Hepatocyte (in vitro differentiated cells): ENCODE measurements around the gene AGXT. TPM values are rescaled to one million over a fixed set of nuclear protein-coding genes. Genes with fewer than 3 reads are reported as not detected.
A peak's percentile ranks its signal among the peaks of the same experiment; 100 is the strongest.

Source experiments
- DNase-seq: peaks from one replicate; pipeline ENCODE4 v3.0.0-alpha.2; 2016; ENCODE audit warnings: low spot score
- H2AFZ ChIP-seq: fragments of 200-600 bp; sonication (generic); 2 replicates; pipeline ENCODE4 v1.6.0; 2016; ENCODE audit warnings: antibody characterized with exemption, mild to moderate bottlenecking
- H3K27ac ChIP-seq: fragments of 200-600 bp; sonication (generic); 2 replicates; pipeline ENCODE4 v1.5.1; 2016; ENCODE audit warnings: mild to moderate bottlenecking
- H3K27me3 ChIP-seq: fragments of 200-600 bp; sonication (generic); 2 replicates; pipeline ENCODE4 v1.6.1; 2016
- H3K36me3 ChIP-seq: fragments of 200-600 bp; sonication (generic); replicated peaks from 2 replicates; pipeline ENCODE4 v1.5.1; 2016; ENCODE audit warnings: low read depth; ENCODE audit not compliant: insufficient read depth
- H3K4me1 ChIP-seq: fragments of 200-600 bp; sonication (generic); 2 replicates; pipeline ENCODE4 v1.5.1; 2016; ENCODE audit warnings: mild to moderate bottlenecking, moderate library complexity; ENCODE audit not compliant: insufficient read depth
- H3K4me2 ChIP-seq: fragments of 200-600 bp; sonication (generic); 2 replicates; pipeline ENCODE4 v1.6.0; 2016
- H3K4me3 ChIP-seq: fragments of 200-600 bp; sonication (generic); 2 replicates; pipeline ENCODE4 v1.5.1; 2016; ENCODE audit warnings: mild to moderate bottlenecking
- H3K79me2 ChIP-seq: fragments of 200-600 bp; sonication (generic); 2 replicates; pipeline ENCODE4 v1.6.0; 2017; ENCODE audit warnings: mild to moderate bottlenecking
- H3K9me2 ChIP-seq: fragments of 200-600 bp; sonication (generic); replicated peaks from 2 replicates; pipeline ENCODE4 v1.6.0; 2017; ENCODE audit warnings: mild to moderate bottlenecking; ENCODE audit not compliant: insufficient read depth
- H3K9me3 ChIP-seq: fragments of 200-600 bp; sonication (generic); 2 replicates; pipeline ENCODE4 v1.5.1; 2016; ENCODE audit warnings: low read depth, mild to moderate bottlenecking
- H4K20me1 ChIP-seq: fragments of 200-600 bp; sonication (generic); 2 replicates; pipeline ENCODE4 v1.6.0; 2016; ENCODE audit warnings: mild to moderate bottlenecking; ENCODE audit not compliant: insufficient read depth, poor library complexity, severe bottlenecking
- CTCF ChIP-seq: fragments of 200-600 bp; sonication (generic); IDR thresholded peaks from 2 replicates; pipeline ENCODE4 v1.5.1; 2016; ENCODE audit warnings: antibody characterized with exemption, mild to moderate bottlenecking; ENCODE audit not compliant: poor library complexity
- EZH2 ChIP-seq: fragments of 200-600 bp; sonication (generic); IDR thresholded peaks from 2 replicates; pipeline ENCODE4 v1.6.1; 2016; ENCODE audit warnings: antibody characterized with exemption, mild to moderate bottlenecking, borderline replicate concordance
- EZH2phosphoT487 ChIP-seq: fragments of 200-600 bp; sonication (generic); IDR thresholded peaks from one replicate; pipeline ENCODE4 v1.6.1; 2018; ENCODE audit warnings: antibody characterized with exemption, mild to moderate bottlenecking, low read depth, moderate library complexity; ENCODE audit not compliant: unreplicated experiment, severe bottlenecking
- WGBS: methylation state at CpG from one replicate; pipeline ENCODE4 v1.1.6; 2016; ENCODE audit warnings: low lambda C conversion rate; ENCODE audit errors: missing lambda C conversion rate; 5-methylcytosine and 5-hydroxymethylcytosine counted together
- polyA plus RNA-seq: library from polyadenylated mRNA; unstranded; fragments of >200 nt; fragmentation: Nextera tagmentation; extraction: Ambion mirVana; gene quantifications from 2 replicates; pipeline ENCODE4 v1.2.1, GENCODE V29; 2016
- total RNA-seq: library from RNA; depleted of rRNA; stranded (reverse); fragments of >200 nt; gene quantifications from 2 replicates; pipeline ENCODE4 v1.2.3, GENCODE V29; 2014

Gene AGXT
- total and polyA plus RNA-seq, 2 experiments from 2014 or later = 90.8 to 169 TPM

- H3K9me3 ChIP-seq = no peaks in the 10 kb centered on the region
- H3K79me2 ChIP-seq = no peaks in the 10 kb centered on the region
- no peaks in the 10 kb centered on the region for H3K4me1 ChIP-seq
- no peak overlapping the region for H2AFZ ChIP-seq
- H3K27ac ChIP-seq = no peak overlapping the region
- DNase-seq = no peak
- no peaks in the 10 kb centered on the region for H4K20me1 ChIP-seq
- H3K4me2 ChIP-seq = no peak overlapping the region
- H3K36me3 ChIP-seq = no peaks in the 10 kb centered on the region
- H3K9me2 ChIP-seq = no peaks in the 10 kb centered on the region
- H3K27me3 ChIP-seq = no peaks in the 10 kb centered on the region
- TF ChIP-seq CTCF (no peak), EZH2 (no peak), EZH2phosphoT487 (no peak)
- WGBS = 95% methylated on average over 29 of the region's 29 CpGs
- no peak overlapping the region for H3K4me3 ChIP-seq
Observed at GRCh38 chr2:240925568-240926515, 57.2 kb downstream of the AGXT start.

GRCh38 chr2:240926516-240927389 lies 58.1 kb downstream of the AGXT start:
- 65% methylated on average over 36 of the region's 38 CpGs for WGBS
- Histone ChIP-seq H3K4me2 (peak overlapping the region; percentile 37), H3K27ac (no peak overlapping the region), H3K4me3 (no peak overlapping the region), H3K36me3 (no peaks in the 10 kb centered on the region), H3K9me2 (no peaks in the 10 kb centered on the region), H3K4me1 (no peaks in the 10 kb centered on the region), H3K79me2 (no peaks in the 10 kb centered on the region), H3K27me3 (no peaks in the 10 kb centered on the region), H4K20me1 (no peaks in the 10 kb centered on the region), H3K9me3 (no peaks in the 10 kb centered on the region), H2AFZ (peak overlapping the region; percentile 16)
- DNase-seq = no peak
- no peak for TF ChIP-seq EZH2
- TF ChIP-seq EZH2phosphoT487 = no peak
- no peak for TF ChIP-seq CTCF

GRCh38 chr2:240927390-240927781 lies 58.8 kb downstream of the AGXT start:
- Histone ChIP-seq H3K27me3 (no peaks in the 10 kb centered on the region), H2AFZ (no peak overlapping the region), H3K4me2 (no peak overlapping the region), H3K9me2 (no peaks in the 10 kb centered on the region), H3K79me2 (no peaks in the 10 kb centered on the region), H3K36me3 (no peaks in the 10 kb centered on the region), H3K4me1 (no peaks in the 10 kb centered on the region), H3K27ac (no peak overlapping the region), H3K9me3 (no peaks in the 10 kb centered on the region), H4K20me1 (no peaks in the 10 kb centered on the region), H3K4me3 (no peak overlapping the region)
- TF ChIP-seq EZH2phosphoT487 (no peak), EZH2 (no peak), CTCF (no peak)
- no peak for DNase-seq
- 91% methylated on average over 7 of the region's 7 CpGs for WGBS
